Caco-2 (cell line): Measurements from ENCODE around the gene PTGS1. TPM values are rescaled to one million over a fixed set of nuclear protein-coding genes. Genes with fewer than 3 reads are reported as not detected.
A peak's percentile ranks its signal among the peaks of the same experiment; 100 is the strongest.

Experiments
- BruUV-seq: library from RNA; stranded (reverse); fragments of 400-500 nt; replicated peaks from 2 replicates; lab custom pipeline; 2021; lab: Mats Ljungman, UMichigan
- CTCF ChIA-PET: fragments of 300-600 bp; sonication (Branson Sonifier 250); formaldehyde crosslinking; loops from one replicate; lab custom pipeline; 2022; ENCODE audit warnings: antibody characterized with exemption; lab: Charles Lee
- POLR2A ChIA-PET: fragments of 300-600 bp; sonication (Branson Sonifier 250); formaldehyde crosslinking; loops from one replicate; lab custom pipeline; 2022; ENCODE audit warnings: antibody characterized with exemption; lab: Charles Lee
- DNase-seq, 2 experiments: peaks; one replicate each; pipeline versions ENCODE4 v3.0.0 to v3.0.0-alpha.2; 2020 to 2022
- H3K27me3 ChIP-seq: replicated peaks from 2 replicates; pipeline ENCODE4 v1.6.0; 2011; ENCODE audit warnings: low read length; ENCODE audit not compliant: control insufficient read depth, insufficient read depth
- H3K36me3 ChIP-seq: 2 replicates; pipeline ENCODE4 v1.5.1; 2011; ENCODE audit warnings: low read length; ENCODE audit not compliant: control insufficient read depth, insufficient read depth
- H3K4me1 ChIP-seq: fragments of 250-450 bp; sonication (Bioruptor Pico); 2 replicates; pipeline ENCODE4 v1.5.1; 2020; ENCODE audit warnings: mild to moderate bottlenecking
- H3K4me3 ChIP-seq: 2 replicates; pipeline ENCODE4 v1.5.1; 2011; ENCODE audit warnings: low read depth, mild to moderate bottlenecking, control low read depth, low read length
- H3K9me3 ChIP-seq: fragments of 250-450 bp; sonication (Bioruptor Pico); 2 replicates; pipeline ENCODE4 v1.5.1; 2020; ENCODE audit warnings: mild to moderate bottlenecking, moderate library complexity
- H3K27ac Mint-ChIP-seq: one replicate; pipeline ENCODE4 v1.8.0; 2022; ENCODE audit warnings: mixed read lengths; ENCODE audit not compliant: unreplicated experiment
- H3K27me3 Mint-ChIP-seq: one replicate; pipeline ENCODE4 v1.8.0; 2022; ENCODE audit warnings: mixed read lengths; ENCODE audit not compliant: insufficient read depth, unreplicated experiment
- H3K36me3 Mint-ChIP-seq: one replicate; pipeline ENCODE4 v1.8.0; 2022; ENCODE audit warnings: mild to moderate bottlenecking, mixed read lengths; ENCODE audit not compliant: insufficient read depth, unreplicated experiment
- H3K4me1 Mint-ChIP-seq: one replicate; pipeline ENCODE4 v1.8.0; 2022; ENCODE audit warnings: low read depth, mixed read lengths; ENCODE audit not compliant: unreplicated experiment
- H3K4me3 Mint-ChIP-seq: one replicate; pipeline ENCODE4 v1.8.0; 2022; ENCODE audit warnings: mild to moderate bottlenecking, moderate library complexity, mixed read lengths; ENCODE audit not compliant: unreplicated experiment
- H3K9me3 Mint-ChIP-seq: one replicate; pipeline ENCODE4 v1.8.0; 2022; ENCODE audit warnings: mixed read lengths; ENCODE audit not compliant: unreplicated experiment
- intact Hi-C: fragments of 100-400 bp; cut with micrococcal nuclease; formaldehyde crosslinking; loops from one replicate; pipeline ENCODE4 v1.10.0; 2022; ENCODE audit not compliant: unreplicated experiment
- total RNA-seq: library from RNA; stranded (reverse); gene quantifications from 2 replicates; pipeline ENCODE4 v1.2.3, GENCODE V29; 2022
- TF ChIP-seq, protein P1 (sequence below), 2 experiments: fragments of 200-600 bp in 1 of 2; IDR thresholded peaks; 1 replicate in 1 of 2; 2 replicates in 1 of 2; pipeline versions ENCODE4 v1.5.1 to v1.8.0; 2011 to 2022; ENCODE audit warnings: antibody characterized with exemption in 1 of 2, control low read depth in 1 of 2, inconsistent platforms in 1 of 2, low read depth in 1 of 2, low read length in 1 of 2, mild to moderate bottlenecking in 1 of 2, moderate library complexity in 1 of 2; ENCODE audit not compliant: insufficient read depth in 1 of 2, severe bottlenecking in 1 of 2, unreplicated experiment in 1 of 2

PTGS1 gene
- total RNA-seq, 1 experiment from 2014 or later: 0.29 TPM

GRCh38 chr9:122342323-122343050 lies 28.3 kb upstream of the PTGS1 start:
- H3K4me3 Mint-ChIP-seq: no peak overlapping the region
- CTCF ChIA-PET: interaction anchor here (0.6 kb wide), 1 partner anchor 110 kb away, joined by 7 read pairs; no protein-coding TSS in a partner anchor
- intact Hi-C loops: no loop called here
- Histone ChIP-seq H3K4me3 (no peak overlapping the region), H3K27me3 (no peaks in the 10 kb centered on the region), H3K4me1 (no peaks in the 10 kb centered on the region; the same call in 1 of the 2 replicates), H3K36me3 (no peaks in the 10 kb centered on the region), H3K9me3 (no peaks in the 10 kb centered on the region)
- no peaks in the 10 kb centered on the region for H3K9me3 Mint-ChIP-seq
- no peak for DNase-seq
- POLR2A ChIA-PET: no interaction called here
- no peaks in the 10 kb centered on the region for H3K4me1 Mint-ChIP-seq
- no TSS peak for BruUV-seq
- TF ChIP-seq, protein P1, sequence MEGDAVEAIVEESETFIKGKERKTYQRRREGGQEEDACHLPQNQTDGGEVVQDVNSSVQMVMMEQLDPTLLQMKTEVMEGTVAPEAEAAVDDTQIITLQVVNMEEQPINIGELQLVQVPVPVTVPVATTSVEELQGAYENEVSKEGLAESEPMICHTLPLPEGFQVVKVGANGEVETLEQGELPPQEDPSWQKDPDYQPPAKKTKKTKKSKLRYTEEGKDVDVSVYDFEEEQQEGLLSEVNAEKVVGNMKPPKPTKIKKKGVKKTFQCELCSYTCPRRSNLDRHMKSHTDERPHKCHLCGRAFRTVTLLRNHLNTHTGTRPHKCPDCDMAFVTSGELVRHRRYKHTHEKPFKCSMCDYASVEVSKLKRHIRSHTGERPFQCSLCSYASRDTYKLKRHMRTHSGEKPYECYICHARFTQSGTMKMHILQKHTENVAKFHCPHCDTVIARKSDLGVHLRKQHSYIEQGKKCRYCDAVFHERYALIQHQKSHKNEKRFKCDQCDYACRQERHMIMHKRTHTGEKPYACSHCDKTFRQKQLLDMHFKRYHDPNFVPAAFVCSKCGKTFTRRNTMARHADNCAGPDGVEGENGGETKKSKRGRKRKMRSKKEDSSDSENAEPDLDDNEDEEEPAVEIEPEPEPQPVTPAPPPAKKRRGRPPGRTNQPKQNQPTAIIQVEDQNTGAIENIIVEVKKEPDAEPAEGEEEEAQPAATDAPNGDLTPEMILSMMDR (IDR thresholded peaks at IDR 0.05; ENCODE audit: insufficient read depth in 1 of 2, low read depth in 1 of 2, low read length in 1 of 2, severe bottlenecking in 1 of 2, unreplicated experiment in 1 of 2): no peak
- H3K27me3 Mint-ChIP-seq: peaks cover 5% of the 10 kb centered on the region
- H3K27ac Mint-ChIP-seq: no peak overlapping the region
- H3K36me3 Mint-ChIP-seq: no peaks in the 10 kb centered on the region

- CTCF ChIA-PET: interaction anchor here (6.4 kb wide), 1 partner anchor 249 kb away, joined by 93 read pairs; no protein-coding TSS in a partner anchor
Measured at GRCh38 chr9:122346478-122347347, 24.1 kb upstream of the PTGS1 start.

More at GRCh38 chr9:122346478-122347347, 24.1 kb upstream of the PTGS1 start:
- intact Hi-C loops: no loop called here
- Histone ChIP-seq H3K4me1 (no peaks in the 10 kb centered on the region; the same call in 1 of the 2 replicates), H3K4me3 (peak overlapping the region; percentile 51), H3K27me3 (no peaks in the 10 kb centered on the region), H3K9me3 (no peaks in the 10 kb centered on the region), H3K36me3 (no peaks in the 10 kb centered on the region)
- DNase-seq: peak in 1 of 2 experiments; percentile 32
- Mint-ChIP-seq H3K27ac (no peak overlapping the region), H3K4me3 (peak overlapping the region; percentile 76), H3K4me1 (peaks cover 6% of the 10 kb centered on the region), H3K27me3 (peaks cover 4% of the 10 kb centered on the region), H3K36me3 (no peaks in the 10 kb centered on the region), H3K9me3 (no peaks in the 10 kb centered on the region)
- TF ChIP-seq, protein P1 (IDR thresholded peaks at IDR 0.05; ENCODE audit: insufficient read depth in 1 of 2, low read depth in 1 of 2, low read length in 1 of 2, severe bottlenecking in 1 of 2, unreplicated experiment in 1 of 2): no peak
- no TSS peak for BruUV-seq
- POLR2A ChIA-PET: interaction anchor here (0.5 kb wide), 1 partner anchor 482 kb away, joined by 3 read pairs; no protein-coding TSS in a partner anchor
